SK-N-SH treated with all-trans-retinoic acid at 6 μM for 48 hours (cell line): ENCODE data around the gene SPON1.

Experiments used
- ATAC-seq: fragments of 200-7000 bp; cut with Tn5 transposase; 3 replicates; pipeline ENCODE4 v1.9.1; 2020; ENCODE audit warnings: mild to moderate bottlenecking, moderate library complexity
- BACH2 ChIP-seq: fragments of 250-450 bp; sonication (Bioruptor Pico); IDR thresholded peaks from 2 replicates; pipeline ENCODE4 v1.9.0; 2021; ENCODE audit warnings: mild to moderate bottlenecking, borderline replicate concordance
- CREB5 ChIP-seq: fragments of 250-450 bp; sonication (Bioruptor Pico); IDR thresholded peaks from 2 replicates; pipeline ENCODE4 v1.5.1; 2020; ENCODE audit warnings: low read depth, mild to moderate bottlenecking, moderate library complexity
- GLIS3 ChIP-seq: fragments of 250-450 bp; sonication (Bioruptor Pico); IDR thresholded peaks from 2 replicates; pipeline ENCODE4 v1.5.0; 2020; ENCODE audit warnings: mild to moderate bottlenecking, moderate library complexity
- OSR1 ChIP-seq: fragments of 250-450 bp; sonication (Bioruptor Pico); IDR thresholded peaks from 2 replicates; pipeline ENCODE4 v1.8.0; 2022; ENCODE audit warnings: moderate library complexity, mild to moderate bottlenecking, inconsistent platforms
- POU6F1 ChIP-seq: fragments of 250-450 bp; sonication (Bioruptor Pico); IDR thresholded peaks from 2 replicates; pipeline ENCODE4 v1.8.0; 2021; ENCODE audit warnings: low read depth, mild to moderate bottlenecking, moderate library complexity, borderline replicate concordance
- PPARA ChIP-seq: fragments of 250-450 bp; sonication (Bioruptor Pico); IDR thresholded peaks from 2 replicates; pipeline ENCODE4 v1.5.0; 2020; ENCODE audit warnings: mild to moderate bottlenecking, borderline replicate concordance
- SNAI2 ChIP-seq: fragments of 250-450 bp; sonication (Bioruptor Pico); IDR thresholded peaks from 2 replicates; pipeline ENCODE4 v1.5.0; 2020; ENCODE audit warnings: mild to moderate bottlenecking, moderate library complexity
- TOX ChIP-seq: fragments of 250-450 bp; sonication (Bioruptor Pico); IDR thresholded peaks from 2 replicates; pipeline ENCODE4 v1.8.0; 2021; ENCODE audit warnings: mild to moderate bottlenecking, moderate library complexity, borderline replicate concordance
- ZC3H10 ChIP-seq: fragments of 250-450 bp; sonication (Bioruptor Pico); IDR thresholded peaks from 2 replicates; pipeline ENCODE4 v1.5.1; 2021; ENCODE audit warnings: mild to moderate bottlenecking, moderate library complexity
- ZFP3 ChIP-seq: fragments of 250-450 bp; sonication (Bioruptor Pico); IDR thresholded peaks from 2 replicates; pipeline ENCODE4 v1.5.0; 2020; ENCODE audit warnings: mild to moderate bottlenecking, moderate library complexity
- ZFP30 ChIP-seq: fragments of 450-650 bp; formaldehyde crosslinking; IDR thresholded peaks from 2 replicates; pipeline ENCODE4 v1.5.0; 2022; ENCODE audit warnings: mild to moderate bottlenecking, moderate library complexity
- ZNF565 ChIP-seq: fragments of 450-650 bp; formaldehyde crosslinking; conservative IDR thresholded peaks from 2 replicates; pipeline ENCODE4 v1.5.0; 2020; ENCODE audit warnings: low read depth, mild to moderate bottlenecking, moderate library complexity
- ZNF70 ChIP-seq: fragments of 450-650 bp; formaldehyde crosslinking; IDR thresholded peaks from 2 replicates; pipeline ENCODE4 v1.5.0; 2020; ENCODE audit warnings: mild to moderate bottlenecking, moderate library complexity
- ZNF8 ChIP-seq: fragments of 450-650 bp; formaldehyde crosslinking; IDR thresholded peaks from 2 replicates; pipeline ENCODE4 v1.5.0; 2020; ENCODE audit warnings: mild to moderate bottlenecking, moderate library complexity
- TF ChIP-seq, protein P1 (sequence below): fragments of 250-450 bp; sonication (Bioruptor Pico); IDR thresholded peaks from 2 replicates; pipeline ENCODE4 v1.8.0; 2020; ENCODE audit warnings: mild to moderate bottlenecking, moderate library complexity, borderline replicate concordance
- TF ChIP-seq, protein P2 (sequence below): fragments of 250-450 bp; sonication (Bioruptor Pico); IDR thresholded peaks from 2 replicates; pipeline ENCODE4 v1.5.0; 2020; ENCODE audit warnings: mild to moderate bottlenecking, moderate library complexity

The SPON1 gene

GRCh38 chr11:14119357-14119756 is 156.8 kb downstream of the SPON1 start:
- ATAC-seq = no peak
- TF ChIP-seq, protein P1, sequence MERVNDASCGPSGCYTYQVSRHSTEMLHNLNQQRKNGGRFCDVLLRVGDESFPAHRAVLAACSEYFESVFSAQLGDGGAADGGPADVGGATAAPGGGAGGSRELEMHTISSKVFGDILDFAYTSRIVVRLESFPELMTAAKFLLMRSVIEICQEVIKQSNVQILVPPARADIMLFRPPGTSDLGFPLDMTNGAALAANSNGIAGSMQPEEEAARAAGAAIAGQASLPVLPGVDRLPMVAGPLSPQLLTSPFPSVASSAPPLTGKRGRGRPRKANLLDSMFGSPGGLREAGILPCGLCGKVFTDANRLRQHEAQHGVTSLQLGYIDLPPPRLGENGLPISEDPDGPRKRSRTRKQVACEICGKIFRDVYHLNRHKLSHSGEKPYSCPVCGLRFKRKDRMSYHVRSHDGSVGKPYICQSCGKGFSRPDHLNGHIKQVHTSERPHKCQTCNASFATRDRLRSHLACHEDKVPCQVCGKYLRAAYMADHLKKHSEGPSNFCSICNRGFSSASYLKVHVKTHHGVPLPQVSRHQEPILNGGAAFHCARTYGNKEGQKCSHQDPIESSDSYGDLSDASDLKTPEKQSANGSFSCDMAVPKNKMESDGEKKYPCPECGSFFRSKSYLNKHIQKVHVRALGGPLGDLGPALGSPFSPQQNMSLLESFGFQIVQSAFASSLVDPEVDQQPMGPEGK (CRISPR knock-in tag) = no peak
- TF ChIP-seq ZNF565 (CRISPR knock-in tag) (no peak), CREB5 (CRISPR knock-in tag) (no peak), GLIS3 (CRISPR knock-in tag) (no peak), BACH2 (CRISPR knock-in tag) (no peak), PPARA (CRISPR knock-in tag) (no peak), OSR1 (no peak), ZNF8 (no peak), ZC3H10 (CRISPR knock-in tag) (no peak)
- TF ChIP-seq, protein P2, sequence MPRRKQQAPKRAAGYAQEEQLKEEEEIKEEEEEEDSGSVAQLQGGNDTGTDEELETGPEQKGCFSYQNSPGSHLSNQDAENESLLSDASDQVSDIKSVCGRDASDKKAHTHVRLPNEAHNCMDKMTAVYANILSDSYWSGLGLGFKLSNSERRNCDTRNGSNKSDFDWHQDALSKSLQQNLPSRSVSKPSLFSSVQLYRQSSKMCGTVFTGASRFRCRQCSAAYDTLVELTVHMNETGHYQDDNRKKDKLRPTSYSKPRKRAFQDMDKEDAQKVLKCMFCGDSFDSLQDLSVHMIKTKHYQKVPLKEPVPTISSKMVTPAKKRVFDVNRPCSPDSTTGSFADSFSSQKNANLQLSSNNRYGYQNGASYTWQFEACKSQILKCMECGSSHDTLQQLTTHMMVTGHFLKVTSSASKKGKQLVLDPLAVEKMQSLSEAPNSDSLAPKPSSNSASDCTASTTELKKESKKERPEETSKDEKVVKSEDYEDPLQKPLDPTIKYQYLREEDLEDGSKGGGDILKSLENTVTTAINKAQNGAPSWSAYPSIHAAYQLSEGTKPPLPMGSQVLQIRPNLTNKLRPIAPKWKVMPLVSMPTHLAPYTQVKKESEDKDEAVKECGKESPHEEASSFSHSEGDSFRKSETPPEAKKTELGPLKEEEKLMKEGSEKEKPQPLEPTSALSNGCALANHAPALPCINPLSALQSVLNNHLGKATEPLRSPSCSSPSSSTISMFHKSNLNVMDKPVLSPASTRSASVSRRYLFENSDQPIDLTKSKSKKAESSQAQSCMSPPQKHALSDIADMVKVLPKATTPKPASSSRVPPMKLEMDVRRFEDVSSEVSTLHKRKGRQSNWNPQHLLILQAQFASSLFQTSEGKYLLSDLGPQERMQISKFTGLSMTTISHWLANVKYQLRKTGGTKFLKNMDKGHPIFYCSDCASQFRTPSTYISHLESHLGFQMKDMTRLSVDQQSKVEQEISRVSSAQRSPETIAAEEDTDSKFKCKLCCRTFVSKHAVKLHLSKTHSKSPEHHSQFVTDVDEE (CRISPR knock-in tag) = no peak

DNA sequence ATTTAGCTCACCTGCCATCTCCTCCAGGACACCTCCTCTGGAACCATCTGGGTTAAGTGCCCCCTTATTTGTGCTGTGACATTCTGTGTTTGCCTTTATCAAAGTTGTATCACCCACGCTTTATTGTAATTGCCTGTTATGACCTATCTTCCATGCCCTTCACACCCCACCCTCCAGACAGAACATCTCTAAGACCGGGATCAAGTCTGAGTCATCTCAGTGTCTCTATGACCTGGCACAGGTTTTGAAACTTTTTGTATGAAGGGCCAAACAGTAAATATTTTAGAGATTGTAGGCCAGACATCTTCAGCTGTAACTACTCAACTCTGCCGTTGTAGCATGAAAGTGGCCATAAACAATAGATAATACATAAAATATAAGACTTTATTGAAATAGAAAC is 161.8 kb downstream of the SPON1 start:
- TF ChIP-seq ZFP30 (CRISPR knock-in tag) = no peak
- TF ChIP-seq ZNF8 = no peak
- TF ChIP-seq TOX (CRISPR knock-in tag) = no peak
- TF ChIP-seq POU6F1 = no peak
- no peak for TF ChIP-seq PPARA (CRISPR knock-in tag)
- TF ChIP-seq, protein P1 (CRISPR knock-in tag) = no peak
- TF ChIP-seq, protein P2 (CRISPR knock-in tag) = no peak
- TF ChIP-seq ZNF70 (CRISPR knock-in tag) = no peak
- no peak for TF ChIP-seq OSR1
- no peak for TF ChIP-seq SNAI2 (CRISPR knock-in tag)
- no peak for TF ChIP-seq BACH2 (CRISPR knock-in tag)
- TF ChIP-seq ZFP3 = no peak
- no peak for TF ChIP-seq CREB5 (CRISPR knock-in tag)
- no peak for ATAC-seq
